K562 (cell line): ENCODE measurements around the gene SND1.

Experiments used
- POLR2AphosphoS5 ChIP-seq: IDR thresholded peaks from 2 replicates; pipeline ENCODE4 v1.6.1; 2011; ENCODE audit warnings: mild to moderate bottlenecking, low read depth, low read length, moderate library complexity; ENCODE audit not compliant: control insufficient read depth, insufficient read depth
- RAD21 ChIP-seq, 2 experiments: fragments of 250-450 bp in 1 of 2; fragments of 450-650 bp in 1 of 2; sonication (Bioruptor Pico) in 1 of 2; formaldehyde crosslinking in 1 of 2; IDR thresholded peaks in 1 of 2; conservative IDR thresholded peaks in 1 of 2; 2 replicates each; pipeline versions ENCODE4 v1.4.0 to v1.8.0; 2020 to 2022; ENCODE audit warnings: mild to moderate bottlenecking in 2 of 2, moderate library complexity in 1 of 2

DNA sequence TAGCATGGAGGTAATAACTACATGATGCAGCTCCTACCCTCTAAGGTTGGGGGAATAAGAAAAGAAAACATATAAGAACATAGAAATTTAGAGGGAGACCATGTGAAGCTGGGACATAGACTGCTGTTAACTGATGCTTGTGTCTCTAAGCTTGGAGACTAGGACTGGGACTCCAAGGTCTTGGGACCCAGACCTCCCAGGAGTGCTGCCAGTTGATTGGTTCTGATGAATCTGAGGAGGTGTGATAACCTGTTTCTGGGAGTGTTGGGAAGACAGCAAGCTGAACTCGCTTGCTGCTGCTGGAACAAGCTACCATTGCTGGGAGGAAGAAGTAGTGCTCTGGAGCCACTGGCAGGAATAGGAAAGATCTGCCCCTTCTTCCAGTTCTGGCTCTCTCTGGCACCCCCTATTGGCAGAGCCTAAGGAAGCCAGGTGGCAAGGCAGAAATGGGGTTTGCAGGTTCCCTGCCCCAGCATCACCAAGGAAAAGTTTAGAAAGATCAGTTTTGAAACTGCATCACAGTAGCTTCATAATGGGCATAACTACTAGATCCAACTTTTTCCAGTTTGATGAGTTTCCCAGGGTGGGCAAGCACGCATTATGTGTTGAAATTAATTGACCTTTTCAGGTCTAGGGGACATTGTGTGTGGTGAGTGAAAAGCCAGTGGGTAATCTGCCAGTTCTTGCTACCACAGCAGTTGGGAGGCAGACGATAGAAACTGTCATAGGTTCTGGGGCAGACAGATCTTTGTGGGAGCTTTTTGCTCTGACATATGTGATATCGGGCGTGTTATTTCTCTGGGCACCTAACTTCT lies 140.7 kb downstream of the SND1 start:
- TF ChIP-seq RAD21 (CRISPR knock-in tag; conservative IDR thresholded peaks at IDR 0.05 in 1 of 2, IDR thresholded peaks at IDR 0.05 in 1 of 2) (peak; percentile 17 to 61; a peak in 2 of 4 replicates), POLR2AphosphoS5 (no peak)
